Left ventricle myocardium superior (tissue), 1 donor: ENCODE measurements around the gene SLC15A1. TPM values are rescaled to one million over a fixed set of nuclear protein-coding genes. Genes with fewer than 3 reads are reported as not detected.

Experiments used
- ATAC-seq: fragments of 200-7000 bp; cut with Tn5 transposase; one replicate; pipeline ENCODE4 v1.9.1; 2020; ENCODE audit warnings: mild to moderate bottlenecking, moderate library complexity
- DNase-seq: peaks from one replicate; pipeline ENCODE4 v3.0.0-alpha.2; 2020
- intact Hi-C: fragments of 100-400 bp; cut with micrococcal nuclease; formaldehyde crosslinking; loops from one replicate; pipeline ENCODE4 v1.11.0; 2022
- total RNA-seq: library from RNA; stranded (reverse); fragmentation: NEBNext Ultra II Directional; extraction: Animal tissue kit (Norgen Biotek cat#: 25700); gene quantifications from one replicate; pipeline ENCODE4 v1.2.1, GENCODE V29; 2021
- donor health status: DM: no; HTN: yes; CAD: no; lungs with severe emphysema.

SLC15A1 gene
- total RNA-seq, 1 donor from 2014 or later: not detected

- DNase-seq (no peak), ATAC-seq (no peak)
- intact Hi-C loops: no loop called here
Observed at GRCh38 chr13:98782654-98783053, 30.2 kb upstream of the SLC15A1 start.

- DNase-seq: no peak
- intact Hi-C loops: no loop called here
- no peak for ATAC-seq
Observed at GRCh38 chr13:98781905-98782304, 29.4 kb upstream of the SLC15A1 start.

- intact Hi-C loops: no loop called here
- DNase-seq (no peak), ATAC-seq (no peak)
Observed at GRCh38 chr13:98781470-98781869, 29.0 kb upstream of the SLC15A1 start.

GRCh38 chr13:98781045-98781444 lies 28.6 kb upstream of the SLC15A1 start:
- DNase-seq (no peak), ATAC-seq (no peak)
- intact Hi-C loops: no loop called here

- ATAC-seq: no peak
Observed at GRCh38 chr13:98780451-98780850, 28.0 kb upstream of the SLC15A1 start.

GRCh38 chr13:98779695-98780094 lies 27.2 kb upstream of the SLC15A1 start:
- ATAC-seq: no peak
- intact Hi-C loops: no loop called here
- no peak for DNase-seq

More at GRCh38 chr13:98780451-98780850, 28.0 kb upstream of the SLC15A1 start:
- no peak for DNase-seq
- intact Hi-C loops: no loop called here

- ATAC-seq: no peak
- intact Hi-C loops: no loop called here
- no peak for DNase-seq
Observed at GRCh38 chr13:98778749-98779148, 26.3 kb upstream of the SLC15A1 start.

GRCh38 chr13:98776644-98777043 lies 24.2 kb upstream of the SLC15A1 start:
- no peak for ATAC-seq
- intact Hi-C loops: no loop called here
- no peak for DNase-seq

GRCh38 chr13:98775844-98776598 lies 23.5 kb upstream of the SLC15A1 start:
- DNase-seq (no peak), ATAC-seq (no peak)
- intact Hi-C loops: no loop called here

- ATAC-seq (no peak), DNase-seq (no peak)
- intact Hi-C loops: no loop called here
Observed at GRCh38 chr13:98775386-98775785, 22.9 kb upstream of the SLC15A1 start.

GRCh38 chr13:98774776-98775175 lies 22.3 kb upstream of the SLC15A1 start:
- intact Hi-C loops: no loop called here
- DNase-seq (no peak), ATAC-seq (no peak)

- ATAC-seq: no peak
- no peak for DNase-seq
- intact Hi-C loops: no loop called here
Observed at GRCh38 chr13:98773921-98774320, 21.4 kb upstream of the SLC15A1 start.

GRCh38 chr13:98772794-98773452 lies 20.5 kb upstream of the SLC15A1 start:
- ATAC-seq: no peak
- intact Hi-C loops: no loop called here
- no peak for DNase-seq

- DNase-seq: no peak
- intact Hi-C loops: no loop called here
- no peak for ATAC-seq
Observed at GRCh38 chr13:98771838-98772611, 19.6 kb upstream of the SLC15A1 start.

- ATAC-seq (no peak), DNase-seq (no peak)
- intact Hi-C loops: no loop called here
Observed at GRCh38 chr13:98769736-98770135, 17.3 kb upstream of the SLC15A1 start.

GRCh38 chr13:98768522-98768921 lies 16.1 kb upstream of the SLC15A1 start:
- no peak for ATAC-seq
- DNase-seq: no peak
- intact Hi-C loops: no loop called here

GRCh38 chr13:98766697-98767096 lies 14.2 kb upstream of the SLC15A1 start:
- intact Hi-C loops: no loop called here
- no peak for DNase-seq
- ATAC-seq: no peak

- intact Hi-C loops: no loop called here
- no peak for ATAC-seq
Observed at GRCh38 chr13:98765996-98766519, 13.6 kb upstream of the SLC15A1 start.

GRCh38 chr13:98761986-98762616 lies 9.6 kb upstream of the SLC15A1 start:
- ATAC-seq (no peak), DNase-seq (no peak)
- intact Hi-C loops: no loop called here

More at GRCh38 chr13:98765996-98766519, 13.6 kb upstream of the SLC15A1 start:
- DNase-seq: no peak
